ENCODE results near the gene BICD2.

DNA sequence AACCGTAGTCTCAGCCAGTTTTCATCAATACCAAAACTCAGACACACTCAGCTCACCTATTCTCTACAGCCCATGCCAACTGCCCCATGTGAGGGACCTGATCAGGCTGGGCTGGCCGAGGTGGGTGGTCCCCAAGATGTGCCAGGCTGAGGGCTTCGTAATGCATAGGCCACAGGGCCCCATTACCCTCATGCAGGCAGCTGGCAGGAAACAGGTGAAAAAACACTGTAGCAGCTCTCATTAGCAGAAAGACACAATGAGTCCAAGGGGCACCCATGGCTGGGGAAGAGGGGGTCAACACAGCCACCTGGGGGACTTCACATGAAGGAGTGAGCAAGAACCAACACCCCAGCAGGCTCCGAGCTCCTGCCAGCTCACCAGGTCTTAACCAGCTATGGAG, 102.9 kb downstream of the BICD2 start:
- TF ChIP-seq, protein P1, sequence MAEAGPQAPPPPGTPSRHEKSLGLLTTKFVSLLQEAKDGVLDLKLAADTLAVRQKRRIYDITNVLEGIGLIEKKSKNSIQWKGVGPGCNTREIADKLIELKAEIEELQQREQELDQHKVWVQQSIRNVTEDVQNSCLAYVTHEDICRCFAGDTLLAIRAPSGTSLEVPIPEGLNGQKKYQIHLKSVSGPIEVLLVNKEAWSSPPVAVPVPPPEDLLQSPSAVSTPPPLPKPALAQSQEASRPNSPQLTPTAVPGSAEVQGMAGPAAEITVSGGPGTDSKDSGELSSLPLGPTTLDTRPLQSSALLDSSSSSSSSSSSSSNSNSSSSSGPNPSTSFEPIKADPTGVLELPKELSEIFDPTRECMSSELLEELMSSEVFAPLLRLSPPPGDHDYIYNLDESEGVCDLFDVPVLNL (CRISPR knock-in tag; IDR thresholded peaks at IDR 0.05; ENCODE audit: low read depth) = no peak
- TF ChIP-seq, protein P2, sequence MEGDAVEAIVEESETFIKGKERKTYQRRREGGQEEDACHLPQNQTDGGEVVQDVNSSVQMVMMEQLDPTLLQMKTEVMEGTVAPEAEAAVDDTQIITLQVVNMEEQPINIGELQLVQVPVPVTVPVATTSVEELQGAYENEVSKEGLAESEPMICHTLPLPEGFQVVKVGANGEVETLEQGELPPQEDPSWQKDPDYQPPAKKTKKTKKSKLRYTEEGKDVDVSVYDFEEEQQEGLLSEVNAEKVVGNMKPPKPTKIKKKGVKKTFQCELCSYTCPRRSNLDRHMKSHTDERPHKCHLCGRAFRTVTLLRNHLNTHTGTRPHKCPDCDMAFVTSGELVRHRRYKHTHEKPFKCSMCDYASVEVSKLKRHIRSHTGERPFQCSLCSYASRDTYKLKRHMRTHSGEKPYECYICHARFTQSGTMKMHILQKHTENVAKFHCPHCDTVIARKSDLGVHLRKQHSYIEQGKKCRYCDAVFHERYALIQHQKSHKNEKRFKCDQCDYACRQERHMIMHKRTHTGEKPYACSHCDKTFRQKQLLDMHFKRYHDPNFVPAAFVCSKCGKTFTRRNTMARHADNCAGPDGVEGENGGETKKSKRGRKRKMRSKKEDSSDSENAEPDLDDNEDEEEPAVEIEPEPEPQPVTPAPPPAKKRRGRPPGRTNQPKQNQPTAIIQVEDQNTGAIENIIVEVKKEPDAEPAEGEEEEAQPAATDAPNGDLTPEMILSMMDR (IDR thresholded peaks at IDR 0.05 in 2 of 3, conservative IDR thresholded peaks at IDR 0.05 in 1 of 3; ENCODE audit: insufficient read depth in 2 of 3, low read depth in 1 of 3, low read length in 3 of 3) = no peak
